Stomach (tissue), 9 donors: Measurements from ENCODE around the gene PPY. TPM values are rescaled to one million over a fixed set of nuclear protein-coding genes. Genes with fewer than 3 reads are reported as not detected.
"Not testable (repeated sequence)": the region's sequence is repeated elsewhere in the genome, so short reads cannot be mapped to it uniquely, and the experiment has no call there.

Source experiments
- DNase-seq, 2 donors: peaks; one replicate each; pipeline versions ENCODE4 v3.0.0 to v3.0.0-alpha.2; 2013 to 2019
- H3K27ac ChIP-seq, 5 donors: fragments of 200-600 bp in 4 of 5; sonication (generic) in 4 of 5; one replicate each; pipeline ENCODE4 v1.5.1; 2013 to 2019; ENCODE audit warnings: mild to moderate bottlenecking in 1 of 5, moderate library complexity in 1 of 5
- H3K27me3 ChIP-seq, 3 donors: fragments of 200-600 bp; sonication (generic); one replicate each; pipeline ENCODE4 v1.5.1; 2017 to 2019; ENCODE audit warnings: mixed run types in 1 of 3
- H3K36me3 ChIP-seq, 4 donors: fragments of 200-600 bp; sonication (generic); 1 replicate in 3 of 4; 2 replicates in 1 of 4; pipeline ENCODE4 v1.5.1; 2016 to 2019
- H3K4me1 ChIP-seq, 4 donors: fragments of 200-600 bp; sonication (generic); one replicate each; pipeline ENCODE4 v1.5.1; 2016 to 2019
- H3K4me3 ChIP-seq, 4 donors: fragments of 200-600 bp; sonication (generic) in 3 of 4; one replicate each; pipeline ENCODE4 v1.5.1; 2016 to 2019; ENCODE audit warnings: mild to moderate bottlenecking in 1 of 4
- H3K9me3 ChIP-seq, 4 donors: fragments of 200-600 bp; sonication (generic); one replicate each; pipeline ENCODE4 v1.5.1; 2016 to 2019
- EP300 ChIP-seq: sonication (generic); formaldehyde crosslinking; IDR thresholded peaks from one replicate; pipeline ENCODE4 v1.6.1; 2017; ENCODE audit warnings: antibody characterized with exemption
- POLR2A ChIP-seq, 4 donors: fragments of 450-650 bp; IDR thresholded peaks; one replicate each; pipeline ENCODE4 v1.6.1; 2016; ENCODE audit warnings: antibody characterized with exemption in 4 of 4, control low read depth in 2 of 4, mild to moderate bottlenecking in 1 of 4, moderate library complexity in 1 of 4
- POLR2AphosphoS5 ChIP-seq, 3 donors: sonication (generic); formaldehyde crosslinking; IDR thresholded peaks; one replicate each; pipeline ENCODE4 v1.6.1; 2016; ENCODE audit warnings: antibody characterized with exemption in 3 of 3
- WGBS, 5 donors: extraction: QIAGEN DNeasy Blood & Tissue Kit in 3 of 5; methylation state at CpG; one replicate each; pipeline versions ENCODE4 v1.1.5 to v1.1.7; 2013 to 2018; 5-methylcytosine and 5-hydroxymethylcytosine counted together
- intact Hi-C: fragments of 100-400 bp; cut with DNase I; formaldehyde crosslinking; loops from one replicate; pipeline ENCODE4 v1.15.1; 2023; ENCODE audit warnings: low total_unique reads
- polyA plus RNA-seq, 3 donors: library from polyadenylated mRNA; stranded (reverse); fragments of 200-250 nt; gene quantifications; one replicate each; pipeline ENCODE4 v1.2.3, GENCODE V29; 2013
- total RNA-seq, 5 donors: library from RNA; depleted of rRNA; stranded (reverse); fragments of >200 nt; gene quantifications; one replicate each; pipeline versions ENCODE4 v1.1.0 to v1.2.3, GENCODE V29; 2014 to 2016
- TF ChIP-seq, protein P1 (sequence below), 7 experiments: fragments of 450-650 bp in 4 of 7; fragments of 200-600 bp in 3 of 7; sonication (generic) in 3 of 7; IDR thresholded peaks; one replicate each; pipeline ENCODE4 v1.5.1; 2016 to 2019; ENCODE audit warnings: antibody characterized with exemption in 7 of 7, control low read depth in 2 of 7, mild to moderate bottlenecking in 1 of 7
- donor health status: healthy with polysubstance abuse.
- donor health status: Bipolar disorder and iron deficiency.
- donor health status: healthy.

PPY gene
- total and polyA plus RNA-seq, 8 donors = not detected

DNA sequence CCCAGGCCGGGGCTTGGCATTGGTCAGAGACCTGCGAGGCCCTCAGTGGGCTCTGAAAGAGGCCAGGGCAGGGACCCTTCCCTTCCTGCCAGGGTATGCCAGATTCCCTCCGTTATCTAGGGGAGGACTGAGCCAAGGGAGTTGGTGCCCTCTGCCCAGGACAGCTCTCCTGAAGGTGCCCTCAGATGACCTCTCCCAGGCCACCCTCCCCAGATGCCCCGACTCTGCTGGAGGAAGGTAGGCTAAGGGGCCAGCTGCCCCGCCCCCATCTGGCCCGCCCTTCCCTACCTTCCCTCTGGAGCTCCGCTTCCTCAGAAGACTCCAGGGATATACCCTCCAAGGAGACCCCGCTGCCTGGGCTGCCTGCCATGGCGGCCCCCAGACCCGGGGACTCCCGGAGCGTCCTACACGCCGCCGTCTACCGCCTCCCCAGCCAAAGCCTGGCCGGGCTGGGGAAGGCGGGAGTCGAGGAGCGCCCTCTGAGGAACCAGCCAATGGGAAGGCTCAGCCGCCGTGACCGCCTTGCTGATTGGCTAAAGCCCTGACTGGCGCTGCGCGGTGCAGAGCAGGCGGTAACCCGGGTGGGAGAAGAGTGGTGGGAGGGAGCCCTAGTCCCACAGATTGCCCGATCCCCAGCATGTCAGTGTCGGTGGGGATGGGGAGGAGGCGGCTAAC is 42.0 kb downstream of the PPY start:
- DNase-seq = peak; percentile 90 to 96
- no peak for TF ChIP-seq POLR2A (IDR thresholded peaks at IDR 0.05)
- no peak for TF ChIP-seq EP300
- TF ChIP-seq, protein P1, sequence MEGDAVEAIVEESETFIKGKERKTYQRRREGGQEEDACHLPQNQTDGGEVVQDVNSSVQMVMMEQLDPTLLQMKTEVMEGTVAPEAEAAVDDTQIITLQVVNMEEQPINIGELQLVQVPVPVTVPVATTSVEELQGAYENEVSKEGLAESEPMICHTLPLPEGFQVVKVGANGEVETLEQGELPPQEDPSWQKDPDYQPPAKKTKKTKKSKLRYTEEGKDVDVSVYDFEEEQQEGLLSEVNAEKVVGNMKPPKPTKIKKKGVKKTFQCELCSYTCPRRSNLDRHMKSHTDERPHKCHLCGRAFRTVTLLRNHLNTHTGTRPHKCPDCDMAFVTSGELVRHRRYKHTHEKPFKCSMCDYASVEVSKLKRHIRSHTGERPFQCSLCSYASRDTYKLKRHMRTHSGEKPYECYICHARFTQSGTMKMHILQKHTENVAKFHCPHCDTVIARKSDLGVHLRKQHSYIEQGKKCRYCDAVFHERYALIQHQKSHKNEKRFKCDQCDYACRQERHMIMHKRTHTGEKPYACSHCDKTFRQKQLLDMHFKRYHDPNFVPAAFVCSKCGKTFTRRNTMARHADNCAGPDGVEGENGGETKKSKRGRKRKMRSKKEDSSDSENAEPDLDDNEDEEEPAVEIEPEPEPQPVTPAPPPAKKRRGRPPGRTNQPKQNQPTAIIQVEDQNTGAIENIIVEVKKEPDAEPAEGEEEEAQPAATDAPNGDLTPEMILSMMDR (IDR thresholded peaks at IDR 0.05) = no peak
- TF ChIP-seq POLR2AphosphoS5 (IDR thresholded peaks at IDR 0.05) = no peak
- peak overlapping the region; percentile 44 to 55 (median 51) for H3K4me3 ChIP-seq
- no peaks in the 10 kb centered on the region for H3K9me3 ChIP-seq
- H3K27ac ChIP-seq = no peak overlapping the region
- intact Hi-C loops = no loop called here
- H3K27me3 ChIP-seq = peaks cover 0 to 8% (median 3%) of the 10 kb centered on the region in 3 donors
- 2 to 5% (median 2%) methylated on average over 15 to 31 of the region's 31 CpGs for WGBS, 5 donors
- H3K36me3 ChIP-seq = peaks cover 0 to 15% (median 4%) of the 10 kb centered on the region in 4 donors
- H3K4me1 ChIP-seq = peaks cover 11 to 22% (median 17%) of the 10 kb centered on the region in 4 donors

DNA sequence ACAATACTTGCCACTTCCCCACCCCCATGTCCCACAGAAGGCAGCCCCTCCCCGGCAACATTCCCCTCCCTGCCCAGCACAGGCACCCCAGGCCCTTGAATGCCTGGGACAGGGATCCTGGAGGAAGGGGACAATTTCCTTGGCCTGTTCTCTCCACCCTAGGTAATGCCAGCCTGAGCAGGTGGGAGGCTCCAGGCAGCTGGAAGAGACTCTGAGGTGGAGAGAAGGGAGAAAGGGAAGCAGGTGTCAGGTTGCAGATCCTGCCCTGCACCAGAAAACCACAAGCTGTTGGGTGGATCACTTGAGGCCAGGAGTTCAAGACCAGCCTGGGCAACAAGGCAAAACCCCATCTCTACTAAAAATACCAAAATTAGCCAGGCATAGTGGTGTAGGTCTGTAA is 43.8 kb downstream of the PPY start:
- H3K27me3 ChIP-seq = no peaks in the 10 kb centered on the region
- peaks cover 11 to 20% (median 16%) of the 10 kb centered on the region in 4 donors for H3K4me1 ChIP-seq
- peaks cover 0 to 15% (median 4%) of the 10 kb centered on the region in 4 donors for H3K36me3 ChIP-seq
- 40 to 64% (median 61%) methylated on average over 1 of the region's 1 CpG for WGBS, 5 donors
- no peak overlapping the region for H3K27ac ChIP-seq
- no peak for TF ChIP-seq POLR2AphosphoS5 (IDR thresholded peaks at IDR 0.05)
- no peak for TF ChIP-seq POLR2A (IDR thresholded peaks at IDR 0.05)
- TF ChIP-seq EP300 = no peak
- TF ChIP-seq, protein P1 (IDR thresholded peaks at IDR 0.05) = no peak
- no peaks in the 10 kb centered on the region for H3K9me3 ChIP-seq
- intact Hi-C loops = no loop called here
- DNase-seq = no peak
- H3K4me3 ChIP-seq = no peak overlapping the region

GRCh38 chr17:43897831-43898230 is 44.4 kb downstream of the PPY start:
- Histone ChIP-seq H3K9me3 (no peaks in the 10 kb centered on the region), H3K4me3 (no peak overlapping the region), H3K27ac (no peak overlapping the region), H3K4me1 (peaks cover 11 to 20% (median 16%) of the 10 kb centered on the region in 4 donors), H3K36me3 (peaks cover 0 to 15% (median 6%) of the 10 kb centered on the region in 4 donors), H3K27me3 (no peaks in the 10 kb centered on the region)
- intact Hi-C loops = no loop called here
- WGBS, 5 donors = 76 to 94% (median 88%) methylated on average over 3 of the region's 3 CpGs
- TF ChIP-seq EP300 = no peak
- TF ChIP-seq POLR2AphosphoS5 (IDR thresholded peaks at IDR 0.05) = no peak
- TF ChIP-seq, protein P1 (IDR thresholded peaks at IDR 0.05) = no peak
- TF ChIP-seq POLR2A (IDR thresholded peaks at IDR 0.05) = no peak
- no peak for DNase-seq

DNA sequence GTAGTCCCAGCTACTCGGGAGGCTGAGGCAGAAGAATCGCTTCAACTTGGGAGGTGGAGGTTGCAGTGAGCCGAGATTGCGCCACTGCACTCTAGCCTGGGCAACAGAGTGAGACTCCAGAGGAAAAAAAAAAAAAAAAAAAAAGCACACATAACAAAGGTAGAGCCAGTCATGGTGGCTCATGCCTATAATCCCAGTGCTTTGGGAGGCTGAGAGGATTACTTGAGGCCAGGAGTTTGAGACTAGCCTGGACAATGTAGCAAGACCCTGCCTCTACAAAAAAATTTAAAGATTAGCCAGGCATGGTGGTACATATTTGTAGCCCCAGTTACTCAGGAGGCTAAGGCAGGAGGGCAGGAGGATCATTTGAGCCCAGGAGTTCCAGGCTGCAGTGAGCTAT is 47.8 kb downstream of the PPY start:
- 86 to 100% (median 90%) methylated on average over 4 of the region's 4 CpGs for WGBS, 5 donors
- H3K27ac ChIP-seq, H3K27me3 ChIP-seq, H3K9me3 ChIP-seq, H3K4me1 ChIP-seq, intact Hi-C loops, DNase-seq, H3K4me3 ChIP-seq: not testable (repeated sequence)
- H3K36me3 ChIP-seq = peaks cover 0 to 27% (median 6%) of the 10 kb centered on the region in 4 donors

- Histone ChIP-seq H3K36me3 (peaks cover 0 to 27% (median 6%) of the 10 kb centered on the region in 4 donors), H3K4me1 (no peaks in the 10 kb centered on the region), H3K4me3 (no peak overlapping the region), H3K27ac (no peak overlapping the region), H3K27me3 (no peaks in the 10 kb centered on the region), H3K9me3 (no peaks in the 10 kb centered on the region)
- TF ChIP-seq POLR2AphosphoS5 (IDR thresholded peaks at IDR 0.05) (no peak), EP300 (no peak)
- TF ChIP-seq, protein P1 (IDR thresholded peaks at IDR 0.05) = no peak
- 31 to 55% (median 52%) methylated on average over 4 of the region's 4 CpGs for WGBS, 5 donors
- no peak for DNase-seq
- intact Hi-C loops = no loop called here
Observed at GRCh38 chr17:43892647-43892952, 49.7 kb downstream of the PPY start.
